ENCODE data around the gene ATP5IF1.

Gene ATP5IF1

GRCh38 chr1:28265577-28265976 lies 29.7 kb downstream of the ATP5IF1 start:
- no peak for ATAC-seq
- DNase-seq = no peak

- DNase-seq = no peak
- no peak for ATAC-seq
Measured at GRCh38 chr1:28266920-28267322, 31.0 kb downstream of the ATP5IF1 start.

- ATAC-seq (no peak), DNase-seq (no peak)
Measured at GRCh38 chr1:28267633-28268032, 31.7 kb downstream of the ATP5IF1 start.

DNA sequence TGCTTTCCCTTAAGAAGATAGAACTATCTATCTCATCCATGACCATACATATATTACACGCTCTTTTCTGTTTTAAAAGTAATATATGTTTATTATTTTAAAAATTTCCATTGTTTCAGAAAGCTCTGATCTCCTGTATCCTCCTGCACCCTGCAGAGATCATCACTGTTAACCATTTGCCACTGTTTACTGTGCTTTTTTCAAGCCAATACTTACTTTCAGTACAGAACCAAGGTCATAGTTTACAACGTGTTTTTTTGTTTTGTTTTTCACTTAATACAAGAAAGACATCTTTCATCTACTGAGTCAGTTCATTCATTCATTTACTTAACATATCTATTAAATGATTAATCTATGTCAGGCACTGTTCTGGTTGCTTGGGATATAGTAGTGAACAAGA lies 33.6 kb downstream of the ATP5IF1 start:
- ATAC-seq = no peak
- no peak for DNase-seq

- ATAC-seq = no peak
Measured at GRCh38 chr1:28272215-28272852, 36.4 kb downstream of the ATP5IF1 start.

DNA sequence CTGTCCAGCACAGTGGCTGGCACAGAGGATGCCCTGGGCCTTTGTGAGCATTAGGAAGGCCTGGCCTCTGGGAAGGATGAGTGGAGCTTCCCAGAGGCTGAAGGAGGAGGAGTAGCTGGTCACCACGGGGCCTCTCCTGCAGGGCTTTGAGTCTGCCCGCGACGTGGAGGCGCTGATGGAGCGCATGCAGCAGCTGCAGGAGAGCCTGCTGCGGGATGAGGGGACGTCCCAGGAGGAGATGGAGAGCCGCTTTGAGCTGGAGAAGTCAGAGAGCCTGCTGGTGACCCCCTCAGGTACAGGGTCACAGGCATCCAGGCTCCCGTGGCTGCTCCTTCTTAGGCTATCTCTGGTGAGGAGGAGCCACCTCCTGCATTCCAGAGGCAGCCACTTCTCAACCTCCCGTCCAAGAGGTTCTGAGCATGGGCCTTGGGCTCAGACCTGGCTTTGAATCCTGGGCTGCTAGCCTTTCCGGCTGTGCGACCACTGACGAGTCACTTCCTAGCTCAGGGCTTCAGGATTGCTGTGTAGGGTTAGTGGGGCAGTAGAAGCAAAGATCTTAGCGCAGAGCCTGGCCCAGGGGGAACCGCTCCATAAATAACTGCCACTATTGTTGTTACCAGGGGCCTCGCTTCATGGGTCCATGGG lies 37.4 kb downstream of the ATP5IF1 start:
- DNase-seq (no peak), ATAC-seq (no peak)

More at GRCh38 chr1:28272215-28272852, 36.4 kb downstream of the ATP5IF1 start:
- no peak for DNase-seq

- ATAC-seq (no peak), DNase-seq (no peak)
Measured at GRCh38 chr1:28278763-28279162, 42.8 kb downstream of the ATP5IF1 start.

GRCh38 chr1:28279721-28280120 lies 43.8 kb downstream of the ATP5IF1 start:
- ATAC-seq (no peak), DNase-seq (no peak)

- DNase-seq (no peak), ATAC-seq (no peak)
Measured at GRCh38 chr1:28280501-28280900, 44.6 kb downstream of the ATP5IF1 start.

GRCh38 chr1:28280977-28281381 lies 45.1 kb downstream of the ATP5IF1 start:
- no peak for ATAC-seq

GRCh38 chr1:28281608-28282425 lies 45.9 kb downstream of the ATP5IF1 start:
- DNase-seq = no peak
- no peak for ATAC-seq

More at GRCh38 chr1:28280977-28281381, 45.1 kb downstream of the ATP5IF1 start:
- no peak for DNase-seq

DNA sequence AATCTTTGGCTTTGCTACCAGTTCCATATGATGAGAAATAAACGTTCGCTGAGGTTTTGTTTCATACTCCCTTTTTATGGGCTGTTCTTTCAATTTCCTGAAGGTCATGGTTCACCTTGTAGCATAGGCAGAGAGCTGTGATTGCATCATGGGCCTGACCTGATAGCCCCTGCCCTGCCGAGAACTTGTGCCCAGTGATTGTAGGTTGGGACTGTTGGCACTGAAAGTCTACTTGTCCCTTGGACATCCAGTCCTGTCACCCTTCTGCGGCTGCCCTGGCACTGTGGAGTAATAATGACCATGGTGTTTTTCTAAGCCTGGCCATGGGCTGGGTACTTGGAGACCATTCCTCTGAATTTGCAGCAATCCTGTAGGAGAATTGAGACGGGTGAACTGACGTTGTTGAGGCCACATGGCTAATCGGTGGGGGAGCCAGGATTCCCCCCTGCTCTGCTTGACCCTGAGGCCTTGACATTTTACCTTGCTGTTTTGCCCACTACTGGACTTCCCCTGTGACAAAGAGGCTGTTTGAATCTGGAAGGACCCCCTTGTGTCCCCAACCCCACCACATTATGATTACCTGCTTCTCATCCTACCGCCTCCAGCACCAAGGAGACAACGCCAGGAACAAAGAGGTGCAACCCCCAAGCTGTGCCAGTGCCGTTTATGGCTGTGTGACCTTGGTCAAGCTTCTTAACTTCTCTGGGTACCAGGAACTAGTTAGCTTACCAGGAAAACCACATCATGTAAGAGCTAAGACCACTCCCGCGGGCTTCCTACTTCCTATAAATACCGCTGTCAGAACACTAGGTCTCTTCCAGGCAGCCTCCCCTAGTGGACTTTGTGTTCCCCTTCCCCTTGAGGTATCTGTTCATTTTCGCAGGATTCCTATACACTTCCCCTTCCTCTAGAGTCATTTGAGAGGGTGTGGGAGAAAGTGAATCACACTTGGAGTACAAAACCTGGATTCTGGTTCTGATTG lies 46.8 kb downstream of the ATP5IF1 start:
- no peak for ATAC-seq
- no peak for DNase-seq

GRCh38 chr1:28286111-28286510 lies 50.2 kb downstream of the ATP5IF1 start:
- ATAC-seq (no peak), DNase-seq (no peak)
